Measurements from ENCODE around the gene ALDH3B1.

The ALDH3B1 gene

GRCh38 chr11:68076371-68077042, 66.4 kb downstream of the ALDH3B1 start:
- no peak for DNase-seq

GRCh38 chr11:68077617-68078582, 67.8 kb downstream of the ALDH3B1 start:
- no peak for DNase-seq

Measured in 8988T (cell line).